ENCODE data around the gene TMEM89. TPM values are rescaled to one million over a fixed set of nuclear protein-coding genes. Genes with fewer than 3 reads are reported as not detected.

The TMEM89 gene
- total RNA-seq, 1 experiment from 2014 or later: not detected

GRCh38 chr3:48612309-48612708, 9.3 kb downstream of the TMEM89 start:
- H3K36me3 ChIP-seq (ENCODE audit: low read depth, low read length): peaks cover 15% of the 10 kb centered on the region
- intact Hi-C loops (cut with micrococcal nuclease): no loop called here
- H3K27ac ChIP-seq (ENCODE audit: low read length): no peak overlapping the region
- H4K20me1 ChIP-seq (ENCODE audit: low read length): no peaks in the 10 kb centered on the region
- no peak for ATAC-seq
- no peak overlapping the region for H3K9ac ChIP-seq (ENCODE audit: low read length)
- CTCF ChIA-PET: interaction anchor here (0.6 kb wide), 1 partner anchor 57 kb away, joined by 4 read pairs; no protein-coding TSS in a partner anchor
- POLR2A ChIA-PET (ENCODE audit: unreplicated experiment): no interaction called here
- H2AFZ ChIP-seq (ENCODE audit: low read length): no peak overlapping the region
- no peaks in the 10 kb centered on the region for H3K27me3 ChIP-seq (ENCODE audit: low read length)
- H3K9me3 ChIP-seq (ENCODE audit: low read length): peaks cover 4% of the 10 kb centered on the region
- TF ChIP-seq EZH2 (IDR thresholded peaks at IDR 0.05; ENCODE audit: low read length, unreplicated experiment): no peak
- no peak for TF ChIP-seq EZH2phosphoT487 (IDR thresholded peaks at IDR 0.05; ENCODE audit: borderline replicate concordance, low read length)
- TF ChIP-seq CTCF (conservative IDR thresholded peaks at IDR 0.05; ENCODE audit: low read depth, low read length): no peak
- H3K4me3 ChIP-seq (ENCODE audit: low read length): no peak overlapping the region
- no peaks in the 10 kb centered on the region for H3F3A ChIP-seq (ENCODE audit: low read length, unreplicated experiment)
- no peak overlapping the region for H3K4me2 ChIP-seq (ENCODE audit: low read length)
- BruUV-seq (replicated peaks): no TSS peak
- DNase-seq: no peak
- peaks cover 22% of the 10 kb centered on the region for H3K79me2 ChIP-seq (ENCODE audit: low read length)
- H3K4me1 ChIP-seq (ENCODE audit: insufficient read depth, low read length): peaks cover 16% of the 10 kb centered on the region
- H3K9me2 ChIP-seq (replicated peaks; ENCODE audit: low read length): no peaks in the 10 kb centered on the region

- no peaks in the 10 kb centered on the region for H3F3A ChIP-seq (ENCODE audit: low read length, unreplicated experiment)
- peak within 1 kb of the TSS; percentile 98 for H3K4me2 ChIP-seq (ENCODE audit: low read length)
- H3K36me3 ChIP-seq (ENCODE audit: low read depth, low read length): peaks cover 31% of the 10 kb centered on the region
- no TSS peak for BruUV-seq (replicated peaks)
- H3K9me3 ChIP-seq (ENCODE audit: low read length): no peaks in the 10 kb centered on the region
- peak within 1 kb of the TSS; percentile 93 for H3K4me3 ChIP-seq (ENCODE audit: low read length)
- peak within 1 kb of the TSS; percentile 51 for H3K27ac ChIP-seq (ENCODE audit: low read length)
- H3K9me2 ChIP-seq (replicated peaks; ENCODE audit: low read length): no peaks in the 10 kb centered on the region
- H3K9ac ChIP-seq (ENCODE audit: low read length): peak within 1 kb of the TSS; percentile 93
- intact Hi-C loops (cut with micrococcal nuclease): loop anchor here (1.0 kb wide), 1 partner anchor 26 kb away; the partner anchor contains the start of gene SLC26A6
- H3K79me2 ChIP-seq (ENCODE audit: low read length): peaks cover 41% of the 10 kb centered on the region
- ATAC-seq (peak; percentile 98), DNase-seq (peak; percentile 96)
- peaks cover 15% of the 10 kb centered on the region for H3K4me1 ChIP-seq (ENCODE audit: insufficient read depth, low read length)
- peak within 1 kb of the TSS; percentile 87 for H2AFZ ChIP-seq (ENCODE audit: low read length)
- H4K20me1 ChIP-seq (ENCODE audit: low read length): no peaks in the 10 kb centered on the region
- POLR2A ChIA-PET (ENCODE audit: unreplicated experiment): interaction anchor here (0.6 kb wide), 1 partner anchor 152 kb away, joined by 8 read pairs; no protein-coding TSS in a partner anchor
- CTCF ChIA-PET: interaction anchor here (0.6 kb wide), 2 partner anchors 52 to 166 kb away, joined by 3 to 4 read pairs; no protein-coding TSS in a partner anchor
- TF ChIP-seq EZH2phosphoT487 (IDR thresholded peaks at IDR 0.05; ENCODE audit: borderline replicate concordance, low read length) (no peak), CTCF (conservative IDR thresholded peaks at IDR 0.05; ENCODE audit: low read depth, low read length) (peak; percentile 70)
- H3K27me3 ChIP-seq (ENCODE audit: low read length): no peaks in the 10 kb centered on the region
These were observed 12.2 kb downstream of the TMEM89 start, which contains the start of gene UQCRC1 for GRCh38 chr3:48609088-48610005. Gene UQCRC1 (minus strand): TSS chr3:48609646. CDS start chr3:48609620, 26 bp downstream.

Measured in PC-3 (cell line).